Ovary (tissue), 9 donors: ENCODE measurements around the gene ZFP3. TPM values are rescaled to one million over a fixed set of nuclear protein-coding genes. Genes with fewer than 3 reads are reported as not detected.
A peak's percentile ranks its signal among the peaks of the same experiment; 100 is the strongest.
"Not testable (repeated sequence)": the region's sequence is repeated elsewhere in the genome, so short reads cannot be mapped to it uniquely, and the experiment has no call there.

Experiments
- DNase-seq, 5 donors: peaks; one replicate each; pipeline ENCODE4 v3.0.0-alpha.2; 2019 to 2020
- H3K27ac ChIP-seq, 2 donors: fragments of 200-600 bp; one replicate each; pipeline versions ENCODE4 v1.5.1 to v1.8.0; 2019 to 2022
- H3K27me3 ChIP-seq: fragments of 200-600 bp; one replicate; pipeline ENCODE4 v1.8.0; 2022
- H3K36me3 ChIP-seq: fragments of 200-600 bp; sonication (generic); one replicate; pipeline ENCODE4 v1.5.1; 2019
- H3K4me1 ChIP-seq: one replicate; pipeline ENCODE4 v1.8.1; 2013; ENCODE audit warnings: mild to moderate bottlenecking, moderate library complexity; ENCODE audit not compliant: insufficient read depth
- H3K4me3 ChIP-seq: fragments of 200-600 bp; sonication (generic); one replicate; pipeline ENCODE4 v1.5.1; 2017
- H3K9me3 ChIP-seq, 2 donors: fragments of 200-600 bp in 1 of 2; sonication (generic) in 1 of 2; one replicate each; pipeline versions ENCODE4 v1.5.1 to v1.8.1; 2013 to 2019; ENCODE audit warnings: mild to moderate bottlenecking in 1 of 2, moderate library complexity in 1 of 2
- EP300 ChIP-seq: sonication (generic); formaldehyde crosslinking; IDR thresholded peaks from one replicate; pipeline ENCODE4 v1.6.1; 2017; ENCODE audit warnings: antibody characterized with exemption
- POLR2A ChIP-seq: fragments of 450-650 bp; IDR thresholded peaks from one replicate; pipeline ENCODE4 v1.6.1; 2017; ENCODE audit warnings: antibody characterized with exemption, mild to moderate bottlenecking, moderate library complexity
- WGBS, 3 donors: extraction: QIAGEN DNeasy Blood & Tissue Kit in 1 of 3; methylation state at CpG; one replicate each; pipeline versions ENCODE4 v1.1.5 to v1.1.7; 2013 to 2017; 5-methylcytosine and 5-hydroxymethylcytosine counted together
- intact Hi-C, 4 donors: fragments of 100-400 bp; cut with DNase I; formaldehyde crosslinking; loops; one replicate each; pipeline versions ENCODE4 v1.11.0 to v1.15.1; 2022 to 2023
- polyA plus RNA-seq, 2 donors: library from polyadenylated mRNA; stranded (reverse); fragments of 200-250 nt in 1 of 2; fragments of 350-450 nt in 1 of 2; fragmentation: Illumina TruSeq in 1 of 2; extraction: RNeasy Lipid Tissue Mini Kit (QIAGEN cat#74804) in 1 of 2; gene quantifications; one replicate each; pipeline ENCODE4 v1.2.3, GENCODE V29; 2013 to 2014
- total RNA-seq, 7 donors: library from RNA; depleted of rRNA in 2 of 7; stranded (reverse); fragments of >200 nt in 2 of 7; fragmentation: NEBNext Ultra II Directional in 3 of 7; extraction: Animal tissue kit (Norgen Biotek cat#: 25700) in 3 of 7; gene quantifications; one replicate each; pipeline versions ENCODE4 v1.1.0 to v1.2.4, GENCODE V29; 2016 to 2023
- TF ChIP-seq, protein P1 (sequence below), 3 donors: fragments of 450-650 bp in 2 of 3; fragments of 200-600 bp in 1 of 3; IDR thresholded peaks; one replicate each; pipeline versions ENCODE4 v1.5.1 to v1.8.0; 2016 to 2022; ENCODE audit warnings: antibody characterized with exemption in 3 of 3, mild to moderate bottlenecking in 1 of 3
- donor health status: DM: no; HTN: no; CAD: no; lungs with moderate emphysema.
- donor health status: DM: no; HTN: no; CAD: no.
- donor health status: Bipolar disorder and iron deficiency.
- donor health status: DM: yes; HTN: yes; CAD: no.
- donor health status: DM: no; HTN: no; CAD: no.
- donor health status: DM: yes; HTN: yes; CAD: no.

The ZFP3 gene
- total and polyA plus RNA-seq, 9 donors = 3.3 to 8.4 (median 6.7) TPM

DNA sequence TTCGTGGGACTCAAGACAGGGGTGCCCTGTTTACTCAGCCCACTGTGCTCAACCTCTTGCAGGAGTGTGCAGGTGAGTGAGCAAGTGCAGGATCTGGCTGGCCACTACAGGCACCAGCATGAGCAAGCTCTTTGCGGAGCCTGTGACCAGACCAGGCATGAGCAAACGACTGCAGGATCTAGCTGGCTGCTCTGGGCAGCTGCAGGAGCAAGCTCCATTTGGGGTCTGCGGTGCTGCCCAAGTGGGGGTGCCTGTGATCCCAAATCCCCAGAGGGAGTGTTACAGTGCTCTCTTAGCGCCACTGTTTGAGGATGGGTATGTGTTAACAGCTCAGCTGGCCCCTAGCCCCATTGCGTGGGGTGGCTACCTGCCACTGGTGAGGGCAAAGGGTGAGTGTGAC lies 40.0 kb downstream of the ZFP3 start:
- intact Hi-C loops = no loop called here
- TF ChIP-seq EP300 (no peak), POLR2A (no peak)
- TF ChIP-seq, protein P1, sequence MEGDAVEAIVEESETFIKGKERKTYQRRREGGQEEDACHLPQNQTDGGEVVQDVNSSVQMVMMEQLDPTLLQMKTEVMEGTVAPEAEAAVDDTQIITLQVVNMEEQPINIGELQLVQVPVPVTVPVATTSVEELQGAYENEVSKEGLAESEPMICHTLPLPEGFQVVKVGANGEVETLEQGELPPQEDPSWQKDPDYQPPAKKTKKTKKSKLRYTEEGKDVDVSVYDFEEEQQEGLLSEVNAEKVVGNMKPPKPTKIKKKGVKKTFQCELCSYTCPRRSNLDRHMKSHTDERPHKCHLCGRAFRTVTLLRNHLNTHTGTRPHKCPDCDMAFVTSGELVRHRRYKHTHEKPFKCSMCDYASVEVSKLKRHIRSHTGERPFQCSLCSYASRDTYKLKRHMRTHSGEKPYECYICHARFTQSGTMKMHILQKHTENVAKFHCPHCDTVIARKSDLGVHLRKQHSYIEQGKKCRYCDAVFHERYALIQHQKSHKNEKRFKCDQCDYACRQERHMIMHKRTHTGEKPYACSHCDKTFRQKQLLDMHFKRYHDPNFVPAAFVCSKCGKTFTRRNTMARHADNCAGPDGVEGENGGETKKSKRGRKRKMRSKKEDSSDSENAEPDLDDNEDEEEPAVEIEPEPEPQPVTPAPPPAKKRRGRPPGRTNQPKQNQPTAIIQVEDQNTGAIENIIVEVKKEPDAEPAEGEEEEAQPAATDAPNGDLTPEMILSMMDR (IDR thresholded peaks at IDR 0.05) = no peak
- Histone ChIP-seq H3K27me3 (peaks cover 2% of the 10 kb centered on the region), H3K36me3 (no peaks in the 10 kb centered on the region), H3K9me3 (peaks cover 0 to 7% of the 10 kb centered on the region in 2 donors), H3K4me1 (peaks cover 1% of the 10 kb centered on the region), H3K27ac (no peak overlapping the region), H3K4me3 (no peak overlapping the region)
- DNase-seq = no peak
- 84 to 90% (median 86%) methylated on average over 6 of the region's 6 CpGs for WGBS, 3 donors

DNA sequence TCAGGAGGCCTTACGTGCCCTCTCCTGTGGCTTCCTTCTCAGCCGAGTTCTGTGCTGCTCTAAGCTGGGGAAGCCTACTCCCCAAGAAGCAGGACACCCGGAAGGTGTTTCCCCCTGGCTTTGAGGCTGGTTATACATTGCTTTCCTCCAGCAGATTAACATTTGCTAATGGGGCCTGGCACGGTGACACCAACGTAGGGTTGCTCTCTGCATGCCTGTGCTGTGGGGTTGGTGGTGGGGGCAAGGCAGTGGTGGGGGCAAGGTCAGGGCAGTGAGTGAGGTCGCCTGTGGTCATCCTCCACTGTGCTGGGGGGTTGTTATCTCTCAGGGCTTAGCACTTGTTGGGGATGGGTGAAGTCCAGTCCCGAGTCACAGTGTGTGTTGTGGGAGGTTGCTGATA lies 41.8 kb downstream of the ZFP3 start:
- no peak for DNase-seq
- TF ChIP-seq, protein P1 (IDR thresholded peaks at IDR 0.05) = no peak
- TF ChIP-seq EP300 = no peak
- TF ChIP-seq POLR2A = no peak
- intact Hi-C loops = no loop called here
- Histone ChIP-seq H3K27ac (no peak overlapping the region), H3K4me3 (no peak overlapping the region), H3K4me1 (peaks cover 1% of the 10 kb centered on the region), H3K9me3 (peaks cover 0 to 7% of the 10 kb centered on the region in 2 donors), H3K27me3 (peaks cover 2% of the 10 kb centered on the region), H3K36me3 (no peaks in the 10 kb centered on the region)
- 75 to 79% (median 77%) methylated on average over 7 of the region's 7 CpGs for WGBS, 3 donors

DNA sequence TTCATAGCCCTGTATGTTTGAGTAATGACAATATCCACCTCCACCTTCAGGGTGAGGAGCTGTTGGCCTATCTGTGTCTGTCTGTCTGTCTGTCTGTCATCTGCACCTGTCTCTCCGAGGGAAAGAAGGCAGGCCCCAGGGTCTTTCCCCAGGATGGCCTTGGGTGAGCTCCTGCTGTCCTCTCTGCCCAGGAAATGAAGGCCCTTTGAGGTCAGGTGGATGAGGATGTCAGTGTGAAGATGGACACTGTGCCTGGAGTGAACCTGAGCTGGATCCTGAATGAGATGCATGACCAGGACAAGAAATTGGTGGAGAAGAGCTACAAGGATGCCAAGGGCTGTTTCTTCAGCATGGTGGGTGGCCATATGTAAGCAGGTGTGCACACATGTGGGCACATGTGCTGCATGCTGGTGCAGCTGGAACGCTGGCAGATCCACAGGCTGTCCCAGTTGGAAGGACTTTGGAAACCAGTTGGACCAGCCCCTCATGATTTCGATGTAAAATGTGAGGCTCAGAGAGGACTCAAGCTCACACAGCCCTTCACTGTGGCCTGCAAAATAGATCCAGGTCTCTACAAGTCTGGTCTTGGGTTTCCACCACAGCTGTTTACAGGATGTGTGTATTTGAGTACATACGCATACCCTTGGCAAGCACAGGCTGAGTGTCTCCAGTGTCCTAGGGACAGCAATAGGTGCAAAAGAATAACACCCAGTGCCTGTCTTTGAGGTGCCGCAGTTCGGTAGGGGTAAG lies 42.3 kb downstream of the ZFP3 start:
- H3K27ac ChIP-seq, H3K9me3 ChIP-seq, H3K36me3 ChIP-seq, H3K4me1 ChIP-seq, H3K4me3 ChIP-seq, H3K27me3 ChIP-seq, intact Hi-C loops: not testable (repeated sequence)
- DNase-seq = peak in 2 of 5 donors; percentile 1 to 12
- WGBS, 3 donors = 86 to 89% (median 88%) methylated on average over 6 of the region's 6 CpGs

DNA sequence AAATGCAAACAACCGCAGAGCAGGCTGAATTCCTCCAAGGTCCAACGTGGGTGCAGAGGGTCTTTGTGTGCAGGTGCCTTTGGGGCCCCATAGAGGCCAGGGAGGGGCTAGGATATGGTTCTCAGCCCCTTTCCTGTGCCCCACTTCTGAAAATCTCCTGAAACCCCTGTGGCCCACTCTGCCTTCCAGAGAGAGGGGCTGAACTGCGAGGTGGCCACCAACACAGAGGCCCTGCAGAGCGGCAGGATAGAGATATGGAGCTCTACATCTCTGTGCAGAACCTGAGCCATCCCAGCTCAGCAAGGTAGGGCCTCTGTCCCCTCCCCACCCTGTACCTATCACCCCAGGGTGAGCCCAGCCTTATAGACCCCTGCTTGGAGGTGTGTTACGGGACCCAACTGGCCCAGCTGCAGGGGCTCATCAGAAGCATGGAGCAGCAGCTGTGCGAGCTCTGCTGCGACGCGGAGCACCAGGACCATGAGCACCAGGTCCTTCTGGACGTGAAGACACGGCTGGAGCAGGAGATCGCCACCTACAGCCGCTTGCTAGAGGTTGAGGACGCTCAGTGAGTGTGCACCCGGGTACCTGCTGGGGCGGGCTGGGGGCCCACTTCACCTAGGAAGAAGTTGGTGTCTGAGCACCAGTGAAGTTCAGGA lies 43.0 kb downstream of the ZFP3 start:
- Histone ChIP-seq H3K4me1 (peaks cover 1% of the 10 kb centered on the region), H3K27me3 (no peaks in the 10 kb centered on the region), H3K36me3 (no peaks in the 10 kb centered on the region), H3K9me3 (peaks cover 0 to 7% of the 10 kb centered on the region in 2 donors), H3K27ac (no peak overlapping the region), H3K4me3 (no peak overlapping the region)
- intact Hi-C loops = no loop called here
- peak in 4 of 5 donors; percentile 5 to 27 (median 13) for DNase-seq
- 89 to 95% (median 94%) methylated on average over 16 of the region's 16 CpGs for WGBS, 3 donors
- TF ChIP-seq, protein P1 (IDR thresholded peaks at IDR 0.05) = no peak
- TF ChIP-seq EP300 (no peak), POLR2A (no peak)

DNA sequence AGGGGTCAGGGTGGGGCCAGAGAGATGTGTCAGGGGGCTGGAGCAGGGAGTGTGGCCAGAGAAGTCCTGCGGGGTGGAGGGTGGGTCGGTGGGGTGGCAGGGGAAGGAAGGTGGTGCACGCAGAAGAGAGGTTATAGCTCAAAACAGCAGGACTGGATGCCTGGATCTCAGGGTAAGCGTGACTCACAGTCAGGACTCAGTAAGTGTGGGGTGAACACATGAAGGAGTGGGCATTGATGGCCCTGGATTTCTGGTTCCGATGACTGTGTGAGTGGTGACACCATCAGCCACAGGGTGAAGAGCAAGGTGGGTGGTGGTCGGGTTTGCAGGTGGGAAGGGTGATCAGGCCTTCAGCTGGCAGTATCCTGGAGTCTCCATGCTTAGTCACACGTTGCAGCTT lies 43.8 kb downstream of the ZFP3 start:
- intact Hi-C loops, H3K27me3 ChIP-seq, H3K9me3 ChIP-seq, H3K36me3 ChIP-seq, H3K4me3 ChIP-seq, H3K4me1 ChIP-seq: not testable (repeated sequence)
- 65 to 72% (median 66%) methylated on average over 7 of the region's 7 CpGs for WGBS, 3 donors
- H3K27ac ChIP-seq = peak overlapping the region in 1 of 2 donors; percentile 65
- DNase-seq = peak in 3 of 5 donors; percentile 2 to 11 (median 9)
